Neural progenitor cell (in vitro differentiated cells): ENCODE results near the gene ZMYM4.

Source experiments
- CTCF ChIP-seq: fragments of 200-600 bp; sonication (generic); IDR thresholded peaks from 2 replicates; pipeline ENCODE4 v1.5.1; 2017; ENCODE audit warnings: antibody characterized with exemption, mild to moderate bottlenecking
- EZH2 ChIP-seq: fragments of 200-600 bp; sonication (generic); IDR thresholded peaks from 2 replicates; pipeline ENCODE4 v1.6.1; 2017; ENCODE audit warnings: antibody characterized with exemption, mild to moderate bottlenecking, moderate library complexity
- EZH2phosphoT487 ChIP-seq: fragments of 200-600 bp; sonication (generic); IDR thresholded peaks from 2 replicates; pipeline ENCODE4 v1.6.1; 2017; ENCODE audit warnings: antibody characterized with exemption

- TF ChIP-seq EZH2 (no peak), CTCF (no peak), EZH2phosphoT487 (no peak)
Measured at GRCh38 chr1:35377555-35377954, 109.0 kb downstream of the ZMYM4 start.
